Lung microvascular endothelial cell (primary cell): Measurements from ENCODE around the gene DRD3. TPM values are rescaled to one million over a fixed set of nuclear protein-coding genes. Genes with fewer than 3 reads are reported as not detected.

ENCODE experiments used
- DNase-seq, 2 donors: peaks; one replicate each; pipeline versions ENCODE4 v3.0.0 to v3.0.0-alpha.2; 2010; ENCODE audit warnings: low read depth in 2 of 2
- total RNA-seq: library from RNA; depleted of rRNA; stranded (reverse); fragments of >200 nt; gene quantifications from 2 replicates; pipeline ENCODE4 v1.2.1, GENCODE V29; 2014

Gene DRD3
- total RNA-seq, 1 donor from 2014 or later: not detected

DNA sequence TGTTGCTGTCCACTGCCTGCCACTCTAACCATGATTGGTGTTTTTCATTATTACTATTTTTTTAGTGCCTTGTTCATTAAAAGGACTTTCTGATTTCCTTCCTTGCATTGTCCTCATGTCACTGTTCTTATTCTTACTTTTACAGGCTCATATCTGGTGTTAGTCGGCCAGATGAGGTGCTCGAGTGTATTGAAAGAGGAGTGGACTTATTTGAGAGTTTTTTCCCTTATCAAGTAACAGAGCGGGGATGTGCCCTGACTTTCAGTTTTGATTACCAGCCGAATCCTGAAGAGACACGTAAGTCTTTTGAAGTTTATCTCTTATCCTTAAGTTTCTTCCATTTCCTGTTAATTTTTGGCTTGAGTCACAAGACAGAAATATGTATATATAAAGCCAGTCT, 99.1 kb downstream of the DRD3 start:
- DNase-seq: peak; percentile 51 to 81

DNA sequence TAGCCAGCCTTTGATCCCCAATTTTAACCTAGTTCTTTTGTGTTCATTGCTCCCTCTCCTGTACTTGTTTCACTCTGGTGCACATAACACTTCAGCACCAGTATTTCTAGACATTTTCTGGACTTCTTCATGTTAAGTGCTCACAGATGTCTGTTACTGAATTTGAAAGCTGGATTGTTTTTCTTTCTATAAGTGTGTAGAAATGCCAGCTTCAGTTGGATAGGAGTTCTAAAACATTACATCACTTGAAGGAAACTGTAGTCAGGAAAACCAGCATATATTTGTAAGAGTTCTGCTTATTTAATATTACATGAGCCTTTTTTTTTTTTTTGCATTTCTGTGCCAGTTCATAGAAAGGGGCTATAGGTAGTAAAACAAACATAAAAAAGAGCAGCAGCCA, 100.7 kb downstream of the DRD3 start:
- DNase-seq: no peak

Other genes starting within 250 kb of the DRD3 start
- gene ZDHHC23, start 231.0 kb downstream of the DRD3 start, total RNA-seq: 7.2 and 20.6 TPM in 2 replicates
- gene CCDC191, start 122.5 kb downstream of the DRD3 start, total RNA-seq: 0.44 and 0.79 TPM in 2 replicates
- gene QTRT2, start 122.3 kb downstream of the DRD3 start, total RNA-seq: 26.2 and 28.8 TPM in 2 replicates
- not detected in 2 replicates for gene ZNF80, start 58.5 kb upstream of the DRD3 start, total RNA-seq
- not detected in 2 replicates for gene TIGIT, start 115.0 kb upstream of the DRD3 start, total RNA-seq